GM13977 (cell line): Measurements from ENCODE around the gene C12orf42.
A peak's percentile ranks its signal among the peaks of the same experiment; 100 is the strongest.

Experiments
- DNase-seq: peaks from one replicate; pipeline ENCODE4 v3.0.0; 2012; ENCODE audit warnings: low spot score
- CTCF ChIP-seq: IDR thresholded peaks from 2 replicates; pipeline ENCODE4 v1.5.1; 2012; ENCODE audit warnings: mild to moderate bottlenecking, control low read depth; ENCODE audit not compliant: insufficient read depth; ENCODE audit errors: extremely low read depth, missing control alignments
- in situ Hi-C: fragments of 300-500 bp; cut with MboI; formaldehyde crosslinking; loops from one replicate; pipeline ENCODE4 v1.12.0; 2022; ENCODE audit warnings: low sequenced_read_pairs, low pct_unique_long_range_greater_than_20kb, mixed read lengths, inconsistent platforms; ENCODE audit not compliant: unreplicated experiment

The C12orf42 gene

GRCh38 chr12:103308396-103308795 lies 187.4 kb downstream of the C12orf42 start:
- no peak for TF ChIP-seq CTCF
- no peak for DNase-seq
- in situ Hi-C loops = no loop called here

- no peak for DNase-seq
- in situ Hi-C loops = no loop called here
- no peak for TF ChIP-seq CTCF
These were observed 192.3 kb downstream of the C12orf42 start for GRCh38 chr12:103303484-103303883.

GRCh38 chr12:103301642-103302591 lies 193.9 kb downstream of the C12orf42 start:
- in situ Hi-C loops = no loop called here
- no peak for DNase-seq
- no peak for TF ChIP-seq CTCF

DNA sequence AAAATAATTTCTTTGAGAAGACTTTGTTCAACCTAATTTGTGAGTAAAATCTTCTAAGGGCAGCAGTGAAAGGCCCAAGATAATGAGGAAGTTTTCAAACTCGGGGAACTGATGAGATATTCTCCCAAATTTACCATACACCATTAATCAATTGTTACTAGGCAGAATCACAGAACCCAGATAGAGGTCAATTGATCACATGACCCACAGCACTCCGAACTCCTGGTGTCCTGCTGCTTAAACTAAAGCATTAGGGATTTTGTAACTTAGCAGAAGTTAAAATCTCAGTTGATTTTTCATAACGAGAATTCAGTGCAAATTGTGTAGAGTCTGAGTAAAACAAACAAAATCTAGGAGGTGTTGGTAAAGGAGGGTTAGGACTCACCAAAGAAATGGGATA lies 207.8 kb downstream of the C12orf42 start:
- no peak for DNase-seq
- TF ChIP-seq CTCF = no peak
- in situ Hi-C loops = no loop called here

DNA sequence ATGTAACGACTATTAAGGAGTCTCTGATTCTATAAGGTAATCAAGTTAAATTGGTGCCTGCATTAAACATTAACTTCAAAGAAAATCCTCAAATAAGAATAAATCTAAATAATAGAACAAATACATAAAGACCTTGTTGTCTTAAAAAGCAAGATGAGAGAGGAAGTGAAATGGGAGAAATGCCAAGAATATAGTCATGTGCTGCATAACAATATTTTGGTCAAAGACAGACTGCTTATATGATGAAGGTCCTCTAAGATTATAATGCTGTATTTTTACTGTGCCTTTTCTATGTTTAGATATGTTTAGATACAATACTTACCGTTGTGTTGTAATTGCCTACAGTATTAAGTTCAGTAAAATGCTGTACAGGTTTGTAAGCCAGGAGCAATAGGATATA lies 213.6 kb downstream of the C12orf42 start:
- DNase-seq = no peak

GRCh38 chr12:103279444-103279843 lies 216.3 kb downstream of the C12orf42 start:
- peak; percentile 61 for DNase-seq
- TF ChIP-seq CTCF = no peak
- in situ Hi-C loops = no loop called here

More for the DNA sequence above, 213.6 kb downstream of the C12orf42 start:
- no peak for TF ChIP-seq CTCF
- in situ Hi-C loops = no loop called here

GRCh38 chr12:103278329-103278728 lies 217.4 kb downstream of the C12orf42 start:
- no peak for TF ChIP-seq CTCF
- in situ Hi-C loops = no loop called here
- DNase-seq = no peak
